A549 (cell line): ENCODE data around the gene SLC6A16. TPM values are rescaled to one million over a fixed set of nuclear protein-coding genes. Genes with fewer than 3 reads are reported as not detected.

Source experiments
- ATAC-seq, 2 experiments: fragments of 200-7000 bp in 1 of 2; fragments of >200 bp in 1 of 2; cut with Nextera tagmentation in 1 of 2; cut with Tn5 transposase in 1 of 2; 3 replicates each; pipeline versions ENCODE4 v1.8.0 to v1.9.1; 2018 to 2020; ENCODE audit warnings: mild to moderate bottlenecking in 1 of 2, moderate library complexity in 1 of 2
- CTCF ChIA-PET: fragments of 300-600 bp; sonication (Branson Sonifier 250); formaldehyde crosslinking; extraction: SDS; loops from one replicate; lab custom pipeline; 2021; ENCODE audit warnings: antibody characterized with exemption, inconsistent platforms; lab: Yijun Ruan, JAX
- POLR2A ChIA-PET: fragments of 350-600 bp; formaldehyde crosslinking; extraction: SDS; loops from one replicate; lab custom pipeline; 2021; ENCODE audit warnings: antibody characterized with exemption, inconsistent platforms; lab: Yijun Ruan, JAX
- DNase-seq, 2 experiments: peaks; one replicate each; pipeline versions ENCODE4 v3.0.0 to v3.0.0-alpha.2; 2011 to 2016; ENCODE audit warnings: low read depth in 1 of 2, low spot score in 1 of 2
- FAIRE-seq: peaks from 2 replicates; lab custom pipeline; 2011; peaks lifted over from hg19 to GRCh38; lab: Jason Lieb, UNC
- H3K27ac ChIP-seq, 2 experiments: fragments of >200 bp; sonication (Bioruptor Twin); formaldehyde crosslinking; 3 replicates each; pipeline ENCODE4 v1.5.1; 2016 to 2017
- H3K4me1 ChIP-seq: fragments of >200 bp; sonication (Bioruptor Twin); formaldehyde crosslinking; 3 replicates; pipeline ENCODE4 v1.6.1; 2016
- H3K4me2 ChIP-seq: fragments of >200 bp; sonication (Bioruptor Twin); formaldehyde crosslinking; 3 replicates; pipeline ENCODE4 v1.6.1; 2016
- H3K4me3 ChIP-seq: fragments of >200 bp; sonication (Bioruptor Twin); formaldehyde crosslinking; 3 replicates; pipeline ENCODE4 v1.5.1; 2016
- H3K9me3 ChIP-seq: fragments of >200 bp; sonication (Bioruptor Twin); formaldehyde crosslinking; 3 replicates; pipeline ENCODE4 v1.6.1; 2016
- CHD2 ChIP-seq: fragments of 150-350 bp; IDR thresholded peaks from 2 replicates; pipeline ENCODE4 v1.6.1; 2014; ENCODE audit warnings: low read length; ENCODE audit not compliant: partially characterized antibody
- ESRRA ChIP-seq: fragments of 150-350 bp; IDR thresholded peaks from 2 replicates; pipeline ENCODE4 v1.6.1; 2014; ENCODE audit warnings: mild to moderate bottlenecking, low read length, borderline replicate concordance
- FOSL2 ChIP-seq, 2 experiments: fragments of 450-650 bp in 1 of 2; fragments of >200 bp in 1 of 2; sonication (Bioruptor Twin) in 1 of 2; formaldehyde crosslinking; IDR thresholded peaks; 2 replicates each; pipeline versions ENCODE4 v1.5.0 to v1.6.1; 2016 to 2020; ENCODE audit warnings: mild to moderate bottlenecking in 1 of 2, moderate library complexity in 1 of 2
- HOXB13 ChIP-seq: fragments of 250-450 bp; sonication (Bioruptor Pico); IDR thresholded peaks from 2 replicates; pipeline ENCODE4 v1.5.0; 2020; ENCODE audit warnings: low read depth, mild to moderate bottlenecking, moderate library complexity
- JUNB ChIP-seq: fragments of >200 bp; sonication (Bioruptor Twin); formaldehyde crosslinking; IDR thresholded peaks from 2 replicates; pipeline ENCODE4 v1.6.1; 2016
- NPAS2 ChIP-seq: fragments of 250-450 bp; sonication (Bioruptor Pico); IDR thresholded peaks from 2 replicates; pipeline ENCODE4 v1.8.0; 2022; ENCODE audit warnings: mild to moderate bottlenecking, moderate library complexity, borderline replicate concordance
- POLR2AphosphoS2 ChIP-seq: conservative IDR thresholded peaks from 2 replicates; pipeline ENCODE4 v1.6.1; 2012; ENCODE audit warnings: low read length, improper control_type of control experiment, inconsistent platforms
- RAD21 ChIP-seq, 2 experiments: fragments of >200 bp in 1 of 2; sonication (Bioruptor Twin) in 1 of 2; formaldehyde crosslinking in 1 of 2; IDR thresholded peaks in 1 of 2; conservative IDR thresholded peaks in 1 of 2; 2 replicates in 1 of 2; 3 replicates in 1 of 2; pipeline ENCODE4 v1.6.1; 2012 to 2018; ENCODE audit warnings: inconsistent platforms in 1 of 2
- RNF2 ChIP-seq: fragments of 200-600 bp; sonication (generic); IDR thresholded peaks from 2 replicates; pipeline ENCODE4 v1.6.1; 2016; ENCODE audit warnings: low read depth, mild to moderate bottlenecking, antibody characterized with exemption, moderate library complexity, borderline replicate concordance
- ZNF302 ChIP-seq: fragments of 250-450 bp; sonication (Bioruptor Pico); IDR thresholded peaks from 2 replicates; pipeline ENCODE4 v1.9.0; 2021; ENCODE audit warnings: inconsistent platforms, mild to moderate bottlenecking, moderate library complexity
- ZSCAN20 ChIP-seq: fragments of 250-450 bp; sonication (Bioruptor Pico); IDR thresholded peaks from 2 replicates; pipeline ENCODE4 v1.8.0; 2022; ENCODE audit warnings: mild to moderate bottlenecking, moderate library complexity
- WGBS: methylation state at CpG from one replicate; pipeline ENCODE4 v1.1.6; 2017; ENCODE audit errors: missing lambda C conversion rate; 5-methylcytosine and 5-hydroxymethylcytosine counted together
- polyA plus RNA-seq, 4 experiments: library from polyadenylated mRNA; depleted of rRNA in 3 of 4; stranded (reverse); fragments of >200 nt; fragmentation: RNase III in 1 of 4; extraction: RNeasy Plus Mini Kit Qiagen cat#74134 plus additional on column Dnase treatment in 1 of 4; gene quantifications; 2 replicates in 3 of 4; 3 replicates in 1 of 4; pipeline ENCODE4 v1.2.3, GENCODE V29; 2011 to 2017
- TF ChIP-seq, protein P1 (sequence below): fragments of 200-600 bp; sonication (generic); IDR thresholded peaks from 2 replicates; pipeline ENCODE4 v1.6.1; 2016; ENCODE audit warnings: antibody characterized with exemption, mild to moderate bottlenecking, moderate library complexity
- TF ChIP-seq, protein P2 (sequence below): IDR thresholded peaks from 2 replicates; pipeline ENCODE4 v1.6.1; 2012
- TF ChIP-seq, protein P3 (sequence below): fragments of 450-650 bp; IDR thresholded peaks from 2 replicates; pipeline ENCODE4 v1.6.1; 2014; ENCODE audit warnings: antibody characterized with exemption
- TF ChIP-seq, protein P4 (sequence below): fragments of 250-450 bp; sonication (Bioruptor Pico); IDR thresholded peaks from 2 replicates; pipeline ENCODE4 v1.5.0; 2020; ENCODE audit warnings: low read depth, mild to moderate bottlenecking, moderate library complexity
- TF ChIP-seq, protein P5 (sequence below): fragments of 250-450 bp; sonication (Bioruptor Pico); IDR thresholded peaks from 2 replicates; pipeline ENCODE4 v1.5.0; 2021; ENCODE audit warnings: mild to moderate bottlenecking, moderate library complexity, borderline replicate concordance

The SLC6A16 gene
- polyA plus RNA-seq, 2 of the 4 experiments (the other 2 are of a cell fraction): 3.2 to 5.9 TPM

DNA sequence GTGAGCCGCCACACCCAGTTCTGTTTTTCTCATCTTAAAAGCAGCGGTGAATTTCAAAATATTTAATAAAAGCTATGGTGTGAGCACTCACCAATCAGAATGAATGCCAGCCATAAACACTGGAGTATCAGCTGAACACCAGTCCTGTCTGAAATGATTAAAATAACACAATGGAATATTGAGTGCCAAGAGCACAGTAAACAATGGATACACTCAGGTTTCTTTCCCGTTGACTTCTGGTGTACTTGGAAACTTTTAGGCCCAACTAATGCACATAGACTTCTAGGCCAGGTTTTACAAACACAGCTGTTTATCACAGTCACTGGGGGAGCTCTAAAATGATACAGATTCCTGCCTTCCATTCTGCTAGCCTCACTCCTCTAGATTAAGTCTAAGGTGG lies 68.3 kb downstream of the SLC6A16 start:
- POLR2A ChIA-PET: no interaction called here
- ATAC-seq (no peak), DNase-seq (no peak), FAIRE-seq (no peak)
- H3K27ac ChIP-seq: no peak overlapping the region
- TF ChIP-seq HOXB13 (CRISPR knock-in tag) (no peak), CHD2 (no peak), NPAS2 (CRISPR knock-in tag) (no peak)
- TF ChIP-seq, protein P1, sequence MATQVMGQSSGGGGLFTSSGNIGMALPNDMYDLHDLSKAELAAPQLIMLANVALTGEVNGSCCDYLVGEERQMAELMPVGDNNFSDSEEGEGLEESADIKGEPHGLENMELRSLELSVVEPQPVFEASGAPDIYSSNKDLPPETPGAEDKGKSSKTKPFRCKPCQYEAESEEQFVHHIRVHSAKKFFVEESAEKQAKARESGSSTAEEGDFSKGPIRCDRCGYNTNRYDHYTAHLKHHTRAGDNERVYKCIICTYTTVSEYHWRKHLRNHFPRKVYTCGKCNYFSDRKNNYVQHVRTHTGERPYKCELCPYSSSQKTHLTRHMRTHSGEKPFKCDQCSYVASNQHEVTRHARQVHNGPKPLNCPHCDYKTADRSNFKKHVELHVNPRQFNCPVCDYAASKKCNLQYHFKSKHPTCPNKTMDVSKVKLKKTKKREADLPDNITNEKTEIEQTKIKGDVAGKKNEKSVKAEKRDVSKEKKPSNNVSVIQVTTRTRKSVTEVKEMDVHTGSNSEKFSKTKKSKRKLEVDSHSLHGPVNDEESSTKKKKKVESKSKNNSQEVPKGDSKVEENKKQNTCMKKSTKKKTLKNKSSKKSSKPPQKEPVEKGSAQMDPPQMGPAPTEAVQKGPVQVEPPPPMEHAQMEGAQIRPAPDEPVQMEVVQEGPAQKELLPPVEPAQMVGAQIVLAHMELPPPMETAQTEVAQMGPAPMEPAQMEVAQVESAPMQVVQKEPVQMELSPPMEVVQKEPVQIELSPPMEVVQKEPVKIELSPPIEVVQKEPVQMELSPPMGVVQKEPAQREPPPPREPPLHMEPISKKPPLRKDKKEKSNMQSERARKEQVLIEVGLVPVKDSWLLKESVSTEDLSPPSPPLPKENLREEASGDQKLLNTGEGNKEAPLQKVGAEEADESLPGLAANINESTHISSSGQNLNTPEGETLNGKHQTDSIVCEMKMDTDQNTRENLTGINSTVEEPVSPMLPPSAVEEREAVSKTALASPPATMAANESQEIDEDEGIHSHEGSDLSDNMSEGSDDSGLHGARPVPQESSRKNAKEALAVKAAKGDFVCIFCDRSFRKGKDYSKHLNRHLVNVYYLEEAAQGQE: no peak
- CTCF ChIA-PET: interaction anchor here (0.7 to 5.0 kb wide), 8 partner anchors 9 to 44 kb away, joined by 3 to 34 read pairs (median 4); no protein-coding TSS in a partner anchor
- peaks cover 33% of the 10 kb centered on the region for H3K9me3 ChIP-seq
- no peaks in the 10 kb centered on the region for H3K4me1 ChIP-seq
- 57% methylated on average over 3 of the region's 3 CpGs for WGBS
- no peak overlapping the region for H3K4me2 ChIP-seq
- H3K4me3 ChIP-seq: no peak overlapping the region

DNA sequence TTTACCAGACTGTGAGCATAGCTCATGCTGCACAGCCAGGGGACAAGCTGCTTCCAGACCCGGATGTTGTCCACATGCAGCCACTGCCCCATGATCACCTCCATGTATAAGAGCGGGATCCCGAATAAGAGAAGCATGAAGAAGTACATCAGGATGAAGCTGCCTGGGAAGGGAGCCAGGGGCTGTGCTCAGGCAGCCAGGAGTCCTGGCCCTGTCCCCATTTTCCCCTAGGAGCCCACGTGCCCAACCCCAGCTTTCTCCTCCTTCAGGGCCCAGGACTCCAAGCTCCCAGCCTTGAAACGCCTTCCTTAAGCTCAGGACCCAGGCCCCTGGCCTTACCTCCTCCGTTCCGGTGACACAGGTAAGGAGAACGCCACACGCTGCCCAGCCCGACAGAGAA lies 69.3 kb downstream of the SLC6A16 start:
- no peaks in the 10 kb centered on the region for H3K4me1 ChIP-seq
- no peak for FAIRE-seq
- peak in 1 of 2 experiments; percentile 32; a peak in 2 of 6 replicates for ATAC-seq
- no peak overlapping the region for H3K4me3 ChIP-seq
- H3K9me3 ChIP-seq: peaks cover 28% of the 10 kb centered on the region
- H3K4me2 ChIP-seq: no peak overlapping the region
- no peak overlapping the region for H3K27ac ChIP-seq
- no peak for DNase-seq
- ChIA-PET POLR2A (interaction anchor here (0.6 kb wide), 1 partner anchor 1073 kb away, joined by 3 read pairs; no protein-coding TSS in a partner anchor), CTCF (interaction anchor here (1.0 to 5.0 kb wide), 8 partner anchors 11 to 166 kb away, joined by 3 to 34 read pairs (median 5); no protein-coding TSS in a partner anchor)
- TF ChIP-seq ZSCAN20: no peak
- no peak for TF ChIP-seq RAD21 (conservative IDR thresholded peaks at IDR 0.05 in 1 of 2, IDR thresholded peaks at IDR 0.05 in 1 of 2)
- TF ChIP-seq, protein P2, sequence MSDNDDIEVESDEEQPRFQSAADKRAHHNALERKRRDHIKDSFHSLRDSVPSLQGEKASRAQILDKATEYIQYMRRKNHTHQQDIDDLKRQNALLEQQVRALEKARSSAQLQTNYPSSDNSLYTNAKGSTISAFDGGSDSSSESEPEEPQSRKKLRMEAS: no peak
- no peak for TF ChIP-seq JUNB
- TF ChIP-seq, protein P3, sequence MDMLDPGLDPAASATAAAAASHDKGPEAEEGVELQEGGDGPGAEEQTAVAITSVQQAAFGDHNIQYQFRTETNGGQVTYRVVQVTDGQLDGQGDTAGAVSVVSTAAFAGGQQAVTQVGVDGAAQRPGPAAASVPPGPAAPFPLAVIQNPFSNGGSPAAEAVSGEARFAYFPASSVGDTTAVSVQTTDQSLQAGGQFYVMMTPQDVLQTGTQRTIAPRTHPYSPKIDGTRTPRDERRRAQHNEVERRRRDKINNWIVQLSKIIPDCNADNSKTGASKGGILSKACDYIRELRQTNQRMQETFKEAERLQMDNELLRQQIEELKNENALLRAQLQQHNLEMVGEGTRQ: no peak
- no peak for TF ChIP-seq ESRRA
- TF ChIP-seq, protein P4, sequence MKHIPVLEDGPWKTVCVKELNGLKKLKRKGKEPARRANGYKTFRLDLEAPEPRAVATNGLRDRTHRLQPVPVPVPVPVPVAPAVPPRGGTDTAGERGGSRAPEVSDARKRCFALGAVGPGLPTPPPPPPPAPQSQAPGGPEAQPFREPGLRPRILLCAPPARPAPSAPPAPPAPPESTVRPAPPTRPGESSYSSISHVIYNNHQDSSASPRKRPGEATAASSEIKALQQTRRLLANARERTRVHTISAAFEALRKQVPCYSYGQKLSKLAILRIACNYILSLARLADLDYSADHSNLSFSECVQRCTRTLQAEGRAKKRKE (CRISPR knock-in tag): no peak
- TF ChIP-seq, protein P5, sequence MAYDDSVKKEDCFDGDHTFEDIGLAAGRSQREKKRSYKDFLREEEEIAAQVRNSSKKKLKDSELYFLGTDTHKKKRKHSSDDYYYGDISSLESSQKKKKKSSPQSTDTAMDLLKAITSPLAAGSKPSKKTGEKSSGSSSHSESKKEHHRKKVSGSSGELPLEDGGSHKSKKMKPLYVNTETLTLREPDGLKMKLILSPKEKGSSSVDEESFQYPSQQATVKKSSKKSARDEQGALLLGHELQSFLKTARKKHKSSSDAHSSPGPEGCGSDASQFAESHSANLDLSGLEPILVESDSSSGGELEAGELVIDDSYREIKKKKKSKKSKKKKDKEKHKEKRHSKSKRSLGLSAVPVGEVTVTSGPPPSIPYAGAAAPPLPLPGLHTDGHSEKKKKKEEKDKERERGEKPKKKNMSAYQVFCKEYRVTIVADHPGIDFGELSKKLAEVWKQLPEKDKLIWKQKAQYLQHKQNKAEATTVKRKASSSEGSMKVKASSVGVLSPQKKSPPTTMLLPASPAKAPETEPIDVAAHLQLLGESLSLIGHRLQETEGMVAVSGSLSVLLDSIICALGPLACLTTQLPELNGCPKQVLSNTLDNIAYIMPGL (CRISPR knock-in tag): no peak
- TF ChIP-seq POLR2AphosphoS2: no peak
- no peak for TF ChIP-seq RNF2
- TF ChIP-seq ZNF302 (CRISPR knock-in tag): no peak
- no peak for TF ChIP-seq HOXB13 (CRISPR knock-in tag)
- TF ChIP-seq FOSL2 (IDR thresholded peaks at IDR 0.05): no peak
- no peak for TF ChIP-seq FOSL2 (CRISPR knock-in tag; IDR thresholded peaks at IDR 0.05)
- 68% methylated on average over 9 of the region's 10 CpGs for WGBS
